Right atrium auricular region (tissue), 2 donors: ENCODE measurements around the gene ERVK3-1. TPM values are rescaled to one million over a fixed set of nuclear protein-coding genes. Genes with fewer than 3 reads are reported as not detected.

Source experiments
- DNase-seq: peaks from one replicate; pipeline ENCODE4 v3.0.0-alpha.2; 2019; ENCODE audit warnings: low spot score
- H3K27ac ChIP-seq, 2 donors: fragments of 200-600 bp; sonication (generic); 1 replicate in 1 of 2; 2 replicates in 1 of 2; pipeline ENCODE4 v1.5.1; 2016 to 2019
- H3K27me3 ChIP-seq, 2 donors: fragments of 200-600 bp; sonication (generic); one replicate each; pipeline versions ENCODE4 v1.5.1 to v1.6.0; 2017 to 2019
- H3K36me3 ChIP-seq: fragments of 200-600 bp; sonication (generic); one replicate; pipeline ENCODE4 v1.5.1; 2016
- H3K4me1 ChIP-seq, 2 donors: fragments of 200-600 bp; sonication (generic); one replicate each; pipeline versions ENCODE4 v1.5.1 to v1.6.0; 2017 to 2019
- H3K4me3 ChIP-seq, 2 donors: fragments of 200-600 bp; sonication (generic); 1 replicate in 1 of 2; 2 replicates in 1 of 2; pipeline ENCODE4 v1.5.1; 2017 to 2019; ENCODE audit warnings: mild to moderate bottlenecking in 1 of 2, moderate library complexity in 1 of 2
- H3K9me3 ChIP-seq, 2 donors: fragments of 200-600 bp; sonication (generic); one replicate each; pipeline ENCODE4 v1.5.1; 2019
- CTCF ChIP-seq, 2 donors: fragments of 200-600 bp; sonication (generic); IDR thresholded peaks; one replicate each; pipeline ENCODE4 v1.5.1; 2019; ENCODE audit warnings: antibody characterized with exemption in 2 of 2
- total RNA-seq, 2 donors: library from RNA; depleted of rRNA; stranded (reverse); fragments of >200 nt; gene quantifications; one replicate each; pipeline ENCODE4 v1.1.0, GENCODE V29; 2016

ERVK3-1 gene
- total RNA-seq, 2 donors from 2014 or later: 20.9 to 32.6 TPM

GRCh38 chr19:58319241-58319640 lies 14.1 kb downstream of the ERVK3-1 start:
- no peak overlapping the region for H3K4me3 ChIP-seq
- peaks cover 10% of the 10 kb centered on the region for H3K36me3 ChIP-seq
- TF ChIP-seq CTCF (IDR thresholded peaks at IDR 0.05): no peak
- no peaks in the 10 kb centered on the region for H3K27me3 ChIP-seq
- H3K9me3 ChIP-seq: no peaks in the 10 kb centered on the region
- no peaks in the 10 kb centered on the region for H3K4me1 ChIP-seq
- no peak overlapping the region for H3K27ac ChIP-seq
- no peak for DNase-seq

GRCh38 chr19:58325311-58326022 lies 20.3 kb downstream of the ERVK3-1 start:
- Histone ChIP-seq H3K36me3 (no peaks in the 10 kb centered on the region), H3K4me1 (peaks cover 0 to 30% of the 10 kb centered on the region in 2 donors), H3K9me3 (no peaks in the 10 kb centered on the region), H3K27me3 (no peaks in the 10 kb centered on the region), H3K27ac (no peak overlapping the region), H3K4me3 (peak overlapping the region in 1 of 2 donors; percentile 78)
- no peak for DNase-seq
- no peak for TF ChIP-seq CTCF (IDR thresholded peaks at IDR 0.05)

GRCh38 chr19:58326501-58326913 lies 21.3 kb downstream of the ERVK3-1 start:
- Histone ChIP-seq H3K27me3 (no peaks in the 10 kb centered on the region), H3K4me1 (peaks cover 0 to 30% of the 10 kb centered on the region in 2 donors), H3K4me3 (peak overlapping the region; percentile 78 to 82), H3K27ac (peak overlapping the region; percentile 96 to 98), H3K36me3 (no peaks in the 10 kb centered on the region), H3K9me3 (no peaks in the 10 kb centered on the region)
- DNase-seq: no peak
- no peak for TF ChIP-seq CTCF (IDR thresholded peaks at IDR 0.05)

- Histone ChIP-seq H3K4me3 (peak within 1 kb of the TSS; percentile 78 to 82), H3K27me3 (no peaks in the 10 kb centered on the region), H3K36me3 (no peaks in the 10 kb centered on the region), H3K4me1 (peaks cover 0 to 30% of the 10 kb centered on the region in 2 donors), H3K9me3 (no peaks in the 10 kb centered on the region), H3K27ac (peak within 1 kb of the TSS; percentile 96 to 98)
- DNase-seq: peak; percentile 97
- no peak for TF ChIP-seq CTCF (IDR thresholded peaks at IDR 0.05)
Observed at GRCh38 chr19:58326914-58327726, 21.9 kb downstream of the ERVK3-1 start, which contains the start of gene ZSCAN22. Gene ZSCAN22 (plus strand): TSS chr19:58326994. CDS start chr19:58334803, 7,809 bp downstream.

- H3K4me3 ChIP-seq: no peak overlapping the region
- no peaks in the 10 kb centered on the region for H3K9me3 ChIP-seq
- DNase-seq: no peak
- H3K36me3 ChIP-seq: no peaks in the 10 kb centered on the region
- H3K27me3 ChIP-seq: no peaks in the 10 kb centered on the region
- TF ChIP-seq CTCF (IDR thresholded peaks at IDR 0.05): no peak
- H3K4me1 ChIP-seq: peaks cover 0 to 30% of the 10 kb centered on the region in 2 donors
- H3K27ac ChIP-seq: no peak overlapping the region
Observed at GRCh38 chr19:58328999-58329398, 23.8 kb downstream of the ERVK3-1 start.
